ENCODE measurements around the gene CD160.

DNA sequence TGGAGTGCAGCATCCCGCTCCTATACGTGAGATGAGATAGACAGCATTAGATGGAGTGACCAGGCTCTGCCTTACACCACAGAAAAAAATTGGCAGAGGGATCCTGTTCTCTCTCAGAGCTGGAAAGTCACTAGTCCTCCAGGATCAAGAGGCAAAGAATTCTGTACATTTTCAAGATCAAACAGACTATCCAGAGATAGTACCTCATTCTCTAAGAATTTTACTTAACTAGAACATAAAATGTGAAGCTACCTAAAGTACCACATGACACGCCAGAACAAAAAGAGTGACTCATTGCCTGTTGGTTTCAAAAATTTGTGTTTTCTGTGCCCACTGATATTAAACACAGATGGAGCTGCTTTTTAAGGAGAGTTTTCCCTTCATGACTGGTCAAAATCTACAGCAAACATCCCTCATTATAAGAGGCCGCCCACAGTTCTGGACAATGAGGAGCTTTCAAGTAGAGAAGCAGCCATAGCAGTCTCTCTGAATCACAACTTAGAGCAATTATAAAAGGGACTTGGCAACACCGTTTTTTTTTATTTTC is 32.3 kb downstream of the CD160 start:
- TF ChIP-seq EZH2 (IDR thresholded peaks at IDR 0.05; ENCODE audit: low read depth) (no peak), CTCF (conservative IDR thresholded peaks at IDR 0.05) (no peak)
